ENCODE measurements around the gene PDCD4. TPM values are rescaled to one million over a fixed set of nuclear protein-coding genes. Genes with fewer than 3 reads are reported as not detected.
A peak's percentile ranks its signal among the peaks of the same experiment; 100 is the strongest.

The PDCD4 gene
- total and polyA plus RNA-seq, 5 donors from 2014 or later = 167 to 224 (median 204) TPM

- Histone ChIP-seq H3K9me3 (ENCODE audit: control insufficient read depth in 2 of 2, low read length in 2 of 2) (no peaks in the 10 kb centered on the region), H3K27me3 (ENCODE audit: control insufficient read depth, insufficient read depth, low read length) (no peaks in the 10 kb centered on the region), H3K36me3 (ENCODE audit: control insufficient read depth, insufficient read depth, low read length) (no peaks in the 10 kb centered on the region), H3K27ac (ENCODE audit: insufficient read depth, low read length, poor library complexity, severe bottlenecking) (no peak overlapping the region), H3K4me1 (ENCODE audit: control insufficient read depth, insufficient read depth, low read length, poor library complexity, severe bottlenecking) (peaks cover 20% of the 10 kb centered on the region), H3K4me3 (ENCODE audit: low read depth, low read length) (no peak overlapping the region)
- no peaks in the 10 kb centered on the region for H3K36me3 Mint-ChIP-seq
- peaks cover 0 to 3% (median 0%) of the 10 kb centered on the region in 7 donors for H3K9me3 Mint-ChIP-seq
- ATAC-seq (ENCODE audit: low read depth in 2 of 2) (no peak), DNase-seq (peak in 1 of 3 donors; percentile 34)
- peak overlapping the region; percentile 53 to 76 (median 71) for H3K27ac Mint-ChIP-seq
- H3K4me3 Mint-ChIP-seq = peak overlapping the region in 1 of 4 donors; percentile 59
- no peaks in the 10 kb centered on the region for H3K27me3 Mint-ChIP-seq
- H3K4me1 Mint-ChIP-seq = peaks cover 11 to 56% (median 20%) of the 10 kb centered on the region in 4 donors
Measured at GRCh38 chr10:110843796-110844616, 27.7 kb upstream of the PDCD4 start.

DNA sequence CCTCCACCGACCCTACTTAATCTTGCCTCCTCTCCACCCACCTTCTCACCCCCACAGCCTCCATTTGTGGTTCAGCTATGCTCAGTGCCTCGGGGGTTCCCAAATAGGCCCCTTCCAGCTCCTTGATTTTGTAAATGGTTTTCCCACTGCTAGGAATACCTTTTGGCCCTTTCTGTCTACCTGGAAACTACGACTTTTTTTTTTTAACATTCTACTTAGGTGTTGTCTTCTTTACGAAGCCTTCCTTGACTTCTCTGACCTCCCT is 27.2 kb upstream of the PDCD4 start:
- Mint-ChIP-seq H3K4me3 (no peak overlapping the region), H3K36me3 (no peaks in the 10 kb centered on the region), H3K27me3 (no peaks in the 10 kb centered on the region), H3K4me1 (peaks cover 11 to 56% (median 20%) of the 10 kb centered on the region in 4 donors), H3K9me3 (peaks cover 0 to 4% (median 0%) of the 10 kb centered on the region in 7 donors), H3K27ac (peak overlapping the region in 1 of 3 donors; percentile 44)
- H3K27me3 ChIP-seq (ENCODE audit: control insufficient read depth, insufficient read depth, low read length) = no peaks in the 10 kb centered on the region
- H3K36me3 ChIP-seq (ENCODE audit: control insufficient read depth, insufficient read depth, low read length) = no peaks in the 10 kb centered on the region
- no peak overlapping the region for H3K27ac ChIP-seq (ENCODE audit: insufficient read depth, low read length, poor library complexity, severe bottlenecking)
- H3K4me3 ChIP-seq (ENCODE audit: low read depth, low read length) = no peak overlapping the region
- ATAC-seq (ENCODE audit: low read depth in 2 of 2) (no peak), DNase-seq (no peak)
- H3K4me1 ChIP-seq (ENCODE audit: control insufficient read depth, insufficient read depth, low read length, poor library complexity, severe bottlenecking) = peaks cover 20% of the 10 kb centered on the region
- no peaks in the 10 kb centered on the region for H3K9me3 ChIP-seq (ENCODE audit: control insufficient read depth in 2 of 2, low read length in 2 of 2)

DNA sequence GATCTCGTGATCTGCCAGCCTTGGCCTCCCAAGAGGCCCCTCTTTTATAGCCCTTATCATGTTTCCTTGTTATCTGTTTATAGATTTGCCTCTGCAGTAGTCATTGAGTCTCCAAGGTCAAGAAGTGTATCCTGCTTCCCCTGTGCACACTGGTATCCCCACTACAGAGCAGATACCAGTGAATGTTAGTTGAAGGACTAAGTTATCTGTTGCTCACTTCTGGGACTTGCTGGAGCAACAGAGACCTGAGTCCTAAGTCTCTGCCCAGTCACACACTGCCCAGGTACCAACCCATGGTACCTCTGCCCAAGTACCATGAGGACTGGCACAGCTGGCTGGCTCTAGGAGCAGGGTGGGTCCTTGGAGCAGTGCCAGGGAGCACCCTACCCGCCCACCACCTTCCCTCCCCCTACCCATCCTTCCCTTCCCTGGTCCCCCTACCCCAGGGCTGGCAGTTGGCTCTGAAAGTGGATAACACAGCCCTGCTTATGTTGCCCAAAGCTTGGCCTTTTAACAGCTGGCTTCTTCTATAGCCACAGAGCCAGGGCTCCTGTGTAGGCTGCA is 26.5 kb upstream of the PDCD4 start:
- peaks cover 11 to 56% (median 20%) of the 10 kb centered on the region in 4 donors for H3K4me1 Mint-ChIP-seq
- peak overlapping the region in 1 of 4 donors; percentile 17 for H3K4me3 Mint-ChIP-seq
- no peak overlapping the region for H3K4me3 ChIP-seq (ENCODE audit: low read depth, low read length)
- no peaks in the 10 kb centered on the region for H3K27me3 Mint-ChIP-seq
- H3K27ac ChIP-seq (ENCODE audit: insufficient read depth, low read length, poor library complexity, severe bottlenecking) = no peak overlapping the region
- ATAC-seq (ENCODE audit: low read depth in 2 of 2) = no peak
- H3K27ac Mint-ChIP-seq = peak overlapping the region in 2 of 3 donors; percentile 44 to 58
- no peaks in the 10 kb centered on the region for H3K9me3 ChIP-seq (ENCODE audit: control insufficient read depth in 2 of 2, low read length in 2 of 2)
- peaks cover 20% of the 10 kb centered on the region for H3K4me1 ChIP-seq (ENCODE audit: control insufficient read depth, insufficient read depth, low read length, poor library complexity, severe bottlenecking)
- H3K27me3 ChIP-seq (ENCODE audit: control insufficient read depth, insufficient read depth, low read length) = no peaks in the 10 kb centered on the region
- no peaks in the 10 kb centered on the region for H3K36me3 ChIP-seq (ENCODE audit: control insufficient read depth, insufficient read depth, low read length)
- DNase-seq = no peak
- H3K9me3 Mint-ChIP-seq = peaks cover 0 to 4% (median 0%) of the 10 kb centered on the region in 7 donors
- no peaks in the 10 kb centered on the region for H3K36me3 Mint-ChIP-seq

DNA sequence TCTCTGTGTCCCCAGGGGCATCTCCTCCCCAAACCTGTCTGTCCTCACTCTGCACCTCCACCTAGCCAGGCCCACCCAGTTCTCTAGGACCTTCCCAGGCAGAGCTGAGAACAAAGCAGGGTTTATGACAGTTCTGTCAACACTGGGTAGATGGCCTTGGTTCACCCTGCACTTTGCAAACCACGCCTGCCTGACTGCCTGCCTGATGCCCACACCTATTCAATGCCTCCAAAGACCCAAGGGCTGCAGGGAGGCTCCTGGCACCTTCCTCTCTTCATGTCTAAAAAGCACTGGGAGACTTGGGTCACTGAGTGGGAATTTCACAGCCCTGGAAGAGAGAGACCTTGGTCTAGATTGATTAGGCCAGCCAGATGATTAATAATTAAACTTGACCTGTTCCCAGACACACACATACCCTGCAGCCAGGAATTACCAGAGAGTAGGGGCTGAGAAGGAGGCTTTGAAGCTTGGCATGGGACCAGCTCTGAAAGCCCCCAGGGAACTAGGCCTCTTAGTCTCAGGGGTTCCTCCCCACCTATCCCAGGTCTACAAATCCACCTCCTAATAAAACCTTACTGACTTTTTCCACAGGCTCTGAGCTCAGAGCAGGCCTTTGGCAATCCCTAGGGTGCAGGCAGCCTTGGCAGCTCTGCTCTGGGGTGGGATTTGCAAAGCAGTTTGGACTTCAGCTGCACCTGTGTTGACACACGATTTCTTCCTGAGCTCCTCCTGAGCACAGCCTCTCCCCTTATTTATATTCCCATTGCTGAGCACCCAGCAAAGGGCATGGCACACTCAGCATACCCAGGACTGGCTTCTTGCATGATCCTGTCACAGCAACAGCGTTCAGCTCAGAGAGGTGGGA is 25.7 kb upstream of the PDCD4 start:
- peaks cover 20% of the 10 kb centered on the region for H3K4me1 ChIP-seq (ENCODE audit: control insufficient read depth, insufficient read depth, low read length, poor library complexity, severe bottlenecking)

DNA sequence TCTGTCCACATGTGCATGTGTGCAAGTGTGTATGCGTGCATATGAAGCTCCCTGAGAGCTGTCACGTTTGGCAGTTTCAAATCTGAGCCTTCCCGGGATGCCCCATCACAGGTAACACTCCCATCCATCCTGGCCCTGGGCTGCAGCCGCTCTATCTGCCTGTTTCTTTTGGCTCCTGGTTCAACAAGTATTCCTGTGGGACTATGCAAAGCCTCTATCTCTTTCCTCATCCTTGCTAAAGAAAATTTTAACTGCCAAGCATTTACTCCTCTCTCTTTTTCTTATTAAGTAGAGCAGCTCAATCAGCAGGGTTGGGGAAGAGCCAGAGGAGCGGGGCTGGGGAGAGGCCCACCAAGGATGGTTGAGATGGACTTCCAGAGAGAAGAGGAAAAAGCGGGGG is 24.4 kb upstream of the PDCD4 start:
- DNase-seq (no peak), ATAC-seq (ENCODE audit: low read depth in 2 of 2) (no peak)
- H3K4me3 ChIP-seq (ENCODE audit: low read depth, low read length) = no peak overlapping the region
- H3K36me3 Mint-ChIP-seq = no peaks in the 10 kb centered on the region
- H3K4me3 Mint-ChIP-seq = no peak overlapping the region
- H3K9me3 ChIP-seq (ENCODE audit: control insufficient read depth in 2 of 2, low read length in 2 of 2) = no peaks in the 10 kb centered on the region
- H3K9me3 Mint-ChIP-seq = peaks cover 0 to 4% (median 0%) of the 10 kb centered on the region in 7 donors
- H3K27me3 Mint-ChIP-seq = no peaks in the 10 kb centered on the region
- peaks cover 16% of the 10 kb centered on the region for H3K4me1 ChIP-seq (ENCODE audit: control insufficient read depth, insufficient read depth, low read length, poor library complexity, severe bottlenecking)
- H3K4me1 Mint-ChIP-seq = peaks cover 13 to 61% (median 24%) of the 10 kb centered on the region in 4 donors
- H3K27ac Mint-ChIP-seq = peak overlapping the region in 1 of 3 donors; percentile 46
- no peak overlapping the region for H3K27ac ChIP-seq (ENCODE audit: insufficient read depth, low read length, poor library complexity, severe bottlenecking)
- H3K36me3 ChIP-seq (ENCODE audit: control insufficient read depth, insufficient read depth, low read length) = no peaks in the 10 kb centered on the region
- no peaks in the 10 kb centered on the region for H3K27me3 ChIP-seq (ENCODE audit: control insufficient read depth, insufficient read depth, low read length)

More for the DNA sequence above, 25.7 kb upstream of the PDCD4 start:
- no peaks in the 10 kb centered on the region for H3K27me3 Mint-ChIP-seq
- H3K4me1 Mint-ChIP-seq = peaks cover 11 to 59% (median 22%) of the 10 kb centered on the region in 4 donors
- H3K9me3 Mint-ChIP-seq = peaks cover 0 to 4% (median 0%) of the 10 kb centered on the region in 7 donors
- H3K27ac Mint-ChIP-seq = peak overlapping the region in 2 of 3 donors; percentile 58 to 69
- no peaks in the 10 kb centered on the region for H3K27me3 ChIP-seq (ENCODE audit: control insufficient read depth, insufficient read depth, low read length)
- ATAC-seq (ENCODE audit: low read depth in 2 of 2) (no peak), DNase-seq (no peak)
- no peak overlapping the region for H3K27ac ChIP-seq (ENCODE audit: insufficient read depth, low read length, poor library complexity, severe bottlenecking)
- H3K4me3 ChIP-seq (ENCODE audit: low read depth, low read length) = no peak overlapping the region
- no peaks in the 10 kb centered on the region for H3K36me3 Mint-ChIP-seq
- peak overlapping the region in 1 of 4 donors; percentile 18 for H3K4me3 Mint-ChIP-seq
- no peaks in the 10 kb centered on the region for H3K36me3 ChIP-seq (ENCODE audit: control insufficient read depth, insufficient read depth, low read length)
- H3K9me3 ChIP-seq (ENCODE audit: control insufficient read depth in 2 of 2, low read length in 2 of 2) = no peaks in the 10 kb centered on the region

DNA sequence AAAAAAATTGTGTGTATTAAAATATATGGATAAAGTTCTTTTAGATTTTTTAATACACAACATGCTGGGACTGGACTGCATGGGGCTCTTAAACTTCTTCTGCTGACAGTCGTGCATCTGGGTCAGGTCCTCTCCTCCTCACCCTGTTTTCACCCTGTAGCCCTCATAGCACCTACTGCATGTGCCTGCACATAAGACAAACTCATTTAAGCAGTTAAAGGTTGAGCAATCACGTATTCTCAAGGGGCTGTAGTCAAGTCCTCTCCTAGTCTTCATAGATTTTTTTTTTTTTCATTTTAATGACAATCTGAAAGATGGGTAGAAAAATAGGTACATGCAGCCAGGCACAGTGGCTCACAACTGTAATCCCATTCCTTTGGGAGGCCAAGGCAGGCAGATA is 23.6 kb upstream of the PDCD4 start:
- H3K4me3 ChIP-seq (ENCODE audit: low read depth, low read length) = no peak overlapping the region
- H3K9me3 ChIP-seq (ENCODE audit: control insufficient read depth in 2 of 2, low read length in 2 of 2) = no peaks in the 10 kb centered on the region
- H3K36me3 ChIP-seq (ENCODE audit: control insufficient read depth, insufficient read depth, low read length) = no peaks in the 10 kb centered on the region
- H3K27ac ChIP-seq (ENCODE audit: insufficient read depth, low read length, poor library complexity, severe bottlenecking) = no peak overlapping the region
- Mint-ChIP-seq H3K27ac (no peak overlapping the region), H3K9me3 (peaks cover 0 to 4% (median 0%) of the 10 kb centered on the region in 7 donors), H3K4me3 (no peak overlapping the region), H3K36me3 (no peaks in the 10 kb centered on the region), H3K4me1 (peaks cover 9 to 61% (median 21%) of the 10 kb centered on the region in 4 donors), H3K27me3 (no peaks in the 10 kb centered on the region)
- peaks cover 11% of the 10 kb centered on the region for H3K4me1 ChIP-seq (ENCODE audit: control insufficient read depth, insufficient read depth, low read length, poor library complexity, severe bottlenecking)
- H3K27me3 ChIP-seq (ENCODE audit: control insufficient read depth, insufficient read depth, low read length) = no peaks in the 10 kb centered on the region
- ATAC-seq (ENCODE audit: low read depth in 2 of 2) (no peak), DNase-seq (no peak)

- no peak overlapping the region for H3K27ac ChIP-seq (ENCODE audit: insufficient read depth, low read length, poor library complexity, severe bottlenecking)
- H3K36me3 ChIP-seq (ENCODE audit: control insufficient read depth, insufficient read depth, low read length) = no peaks in the 10 kb centered on the region
- no peaks in the 10 kb centered on the region for H3K27me3 Mint-ChIP-seq
- no peaks in the 10 kb centered on the region for H3K36me3 Mint-ChIP-seq
- DNase-seq = no peak
- H3K9me3 Mint-ChIP-seq = peaks cover 0 to 4% (median 0%) of the 10 kb centered on the region in 7 donors
- no peaks in the 10 kb centered on the region for H3K9me3 ChIP-seq (ENCODE audit: control insufficient read depth in 2 of 2, low read length in 2 of 2)
- H3K27me3 ChIP-seq (ENCODE audit: control insufficient read depth, insufficient read depth, low read length) = no peaks in the 10 kb centered on the region
- no peak overlapping the region for H3K4me3 ChIP-seq (ENCODE audit: low read depth, low read length)
- H3K4me3 Mint-ChIP-seq = no peak overlapping the region
- no peak overlapping the region for H3K27ac Mint-ChIP-seq
- no peak for ATAC-seq (ENCODE audit: low read depth in 2 of 2)
- peaks cover 13% of the 10 kb centered on the region for H3K4me1 ChIP-seq (ENCODE audit: control insufficient read depth, insufficient read depth, low read length, poor library complexity, severe bottlenecking)
- peaks cover 16 to 61% (median 30%) of the 10 kb centered on the region in 4 donors for H3K4me1 Mint-ChIP-seq
Measured at GRCh38 chr10:110850099-110850498, 21.6 kb upstream of the PDCD4 start.
